GM20431 (cell line): ENCODE measurements around the gene PRLHR.

Experiments
- in situ Hi-C: fragments of 300-500 bp; cut with MseI, MboI; formaldehyde crosslinking; loops from one replicate; pipeline ENCODE4 v1.15.0; 2020; ENCODE audit warnings: low sequenced_read_pairs; ENCODE audit not compliant: unreplicated experiment

PRLHR gene

GRCh38 chr10:118590334-118590733 lies 5.1 kb downstream of the PRLHR start:
- in situ Hi-C loops = no loop called here

DNA sequence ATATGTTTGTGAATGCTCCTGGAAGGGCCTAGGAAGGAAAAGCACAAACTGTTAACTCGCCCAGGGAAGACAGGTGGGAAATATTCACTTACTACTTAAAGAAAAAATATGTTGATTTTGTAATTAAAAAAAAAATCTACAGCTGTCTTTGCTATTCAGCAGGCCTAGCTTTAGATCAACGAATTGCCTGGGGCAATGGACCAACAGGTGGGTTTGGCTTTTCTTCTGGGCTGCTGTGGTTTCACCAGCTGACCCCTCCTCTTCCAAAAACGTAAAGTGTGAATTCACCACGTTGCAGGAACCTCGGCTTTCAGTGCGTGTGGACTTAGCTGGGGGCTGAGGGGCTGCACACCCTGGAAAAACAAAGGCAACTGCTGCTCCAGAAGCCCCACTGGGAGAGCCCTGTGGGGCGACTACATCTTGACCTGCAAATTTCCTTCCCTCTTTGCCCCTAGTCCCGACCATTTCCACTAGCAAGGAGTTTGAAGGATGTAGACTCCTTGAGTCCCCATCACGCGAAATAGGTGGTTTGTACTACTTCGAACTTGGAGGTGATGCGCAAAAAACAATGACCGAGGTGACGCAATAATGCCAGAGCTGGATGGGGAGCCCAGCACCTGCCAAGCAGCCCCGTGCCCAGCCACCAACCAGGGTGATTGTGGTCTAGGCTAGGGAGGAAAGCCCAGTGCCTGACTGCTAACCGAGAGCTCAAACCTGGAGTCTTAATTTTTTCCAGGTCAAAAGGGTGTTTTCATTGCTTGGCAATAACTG lies 7.4 kb downstream of the PRLHR start:
- in situ Hi-C loops = no loop called here

DNA sequence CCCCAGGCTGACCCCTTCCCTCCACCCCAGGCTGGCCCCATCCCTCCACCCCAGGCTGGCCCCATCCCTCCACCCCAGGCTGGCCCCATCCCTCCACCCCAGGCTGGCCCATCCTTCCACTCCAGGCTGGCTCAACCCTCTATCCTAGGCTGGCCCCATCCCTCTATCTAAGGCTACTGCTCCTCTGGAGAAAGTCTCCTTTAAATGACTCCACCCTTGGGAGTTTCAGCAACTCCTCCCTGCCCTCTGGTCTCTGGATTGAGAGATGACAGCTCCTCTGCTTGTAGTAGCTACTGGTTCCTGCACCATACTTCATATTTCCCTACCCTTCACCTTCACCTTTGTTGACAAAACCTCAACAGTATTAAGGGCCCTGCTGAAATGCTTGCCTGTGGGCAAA lies 8.5 kb downstream of the PRLHR start:
- in situ Hi-C loops = no loop called here

- in situ Hi-C loops = no loop called here
Measured at GRCh38 chr10:118585794-118586193, 9.7 kb downstream of the PRLHR start.

- in situ Hi-C loops = no loop called here
Measured at GRCh38 chr10:118585234-118585633, 10.2 kb downstream of the PRLHR start.

DNA sequence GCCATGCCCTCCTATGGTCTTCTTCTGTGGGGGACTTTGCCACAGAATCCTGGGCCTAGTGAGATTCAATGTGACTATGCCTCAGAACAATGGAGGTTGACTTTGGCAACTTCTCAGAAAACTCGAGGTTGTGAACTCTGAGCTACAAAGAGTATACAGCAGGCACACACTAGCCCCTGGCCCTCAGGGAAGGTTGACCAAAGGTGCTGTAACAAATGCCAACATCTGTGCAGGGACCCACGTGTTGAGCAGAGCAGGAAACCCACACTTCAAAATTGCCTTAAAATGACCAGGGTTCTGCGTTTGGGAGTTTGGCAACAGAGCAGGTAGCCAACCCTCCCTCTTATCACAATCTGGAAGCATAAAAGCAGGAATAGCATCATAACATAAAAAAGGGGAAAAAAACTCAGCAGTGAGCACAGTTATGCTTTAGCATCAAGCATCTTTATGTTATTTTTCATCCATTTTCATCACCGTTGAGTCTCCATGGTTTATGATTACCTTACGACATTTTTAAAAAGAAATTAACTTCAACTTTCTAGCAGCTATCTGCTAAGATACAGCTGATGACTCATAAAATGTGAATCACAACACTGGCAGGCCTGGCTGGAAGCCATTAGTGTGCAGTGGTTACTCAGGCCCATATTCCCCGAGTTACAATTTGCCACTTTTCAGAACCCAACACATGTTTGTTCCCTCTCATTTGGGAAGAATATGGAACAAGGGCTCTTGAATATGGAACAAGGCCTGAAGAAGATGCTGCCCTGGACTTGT lies 11.1 kb downstream of the PRLHR start:
- in situ Hi-C loops = no loop called here

DNA sequence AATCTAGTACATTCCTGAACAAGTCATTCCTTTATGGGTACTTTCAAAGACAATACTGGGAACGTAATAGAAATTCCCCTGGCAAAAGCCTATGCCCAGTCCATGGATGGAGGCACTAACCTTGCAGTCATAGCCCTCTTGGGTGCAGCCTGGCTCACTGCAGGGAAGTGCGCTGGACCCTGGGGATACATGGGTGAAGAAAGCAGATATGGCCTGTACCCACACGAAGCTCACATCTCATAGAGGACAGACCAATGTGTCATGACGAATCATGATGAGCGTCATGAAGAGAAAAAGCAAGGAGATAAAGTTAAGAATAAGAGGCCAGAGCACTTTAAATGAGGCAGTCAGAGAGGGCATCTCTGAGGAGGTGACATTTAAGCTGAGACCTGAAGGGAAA lies 11.8 kb downstream of the PRLHR start:
- in situ Hi-C loops = no loop called here

- in situ Hi-C loops = no loop called here
Measured at GRCh38 chr10:118582511-118582910, 12.9 kb downstream of the PRLHR start.

DNA sequence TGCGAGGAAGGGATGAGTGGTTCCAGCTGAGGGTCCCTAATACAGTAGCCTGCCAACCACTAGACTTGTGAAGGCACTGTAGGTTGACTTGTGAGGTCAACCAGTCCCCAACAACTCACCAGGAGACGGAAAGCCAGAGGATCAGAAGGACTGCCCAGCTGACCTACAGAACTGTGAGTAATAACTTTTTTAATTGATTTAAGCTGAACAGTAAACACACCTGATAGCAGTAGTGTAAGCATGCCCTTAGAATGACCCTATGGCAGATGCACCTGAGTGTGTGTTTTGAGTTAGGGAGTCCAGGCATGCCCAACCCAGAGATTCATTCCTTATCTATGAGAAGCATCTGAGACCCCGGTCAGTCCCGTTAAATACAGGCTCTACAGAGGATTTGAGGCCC lies 14.1 kb downstream of the PRLHR start:
- in situ Hi-C loops = no loop called here

DNA sequence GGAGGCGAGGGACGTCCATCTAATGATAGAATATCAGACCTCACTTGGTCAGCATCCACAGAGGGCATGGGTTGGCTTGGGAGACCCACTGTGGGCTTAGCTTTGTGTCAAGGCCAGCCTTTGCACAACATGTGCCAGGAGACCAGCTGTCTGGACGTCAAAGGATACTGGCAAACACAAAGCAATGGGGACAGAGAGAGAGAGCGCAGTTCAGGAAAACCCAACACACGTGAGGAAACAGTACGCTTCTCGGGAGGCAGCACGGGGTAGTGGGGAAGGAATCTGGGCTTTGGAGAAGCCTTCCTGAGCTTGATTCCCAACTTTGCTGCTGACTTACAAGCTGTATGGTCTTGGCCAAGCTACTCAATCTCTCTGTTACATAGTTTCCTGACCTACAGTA lies 14.7 kb downstream of the PRLHR start:
- in situ Hi-C loops = no loop called here

- in situ Hi-C loops = no loop called here
Measured at GRCh38 chr10:118573512-118573911, 21.9 kb downstream of the PRLHR start.

DNA sequence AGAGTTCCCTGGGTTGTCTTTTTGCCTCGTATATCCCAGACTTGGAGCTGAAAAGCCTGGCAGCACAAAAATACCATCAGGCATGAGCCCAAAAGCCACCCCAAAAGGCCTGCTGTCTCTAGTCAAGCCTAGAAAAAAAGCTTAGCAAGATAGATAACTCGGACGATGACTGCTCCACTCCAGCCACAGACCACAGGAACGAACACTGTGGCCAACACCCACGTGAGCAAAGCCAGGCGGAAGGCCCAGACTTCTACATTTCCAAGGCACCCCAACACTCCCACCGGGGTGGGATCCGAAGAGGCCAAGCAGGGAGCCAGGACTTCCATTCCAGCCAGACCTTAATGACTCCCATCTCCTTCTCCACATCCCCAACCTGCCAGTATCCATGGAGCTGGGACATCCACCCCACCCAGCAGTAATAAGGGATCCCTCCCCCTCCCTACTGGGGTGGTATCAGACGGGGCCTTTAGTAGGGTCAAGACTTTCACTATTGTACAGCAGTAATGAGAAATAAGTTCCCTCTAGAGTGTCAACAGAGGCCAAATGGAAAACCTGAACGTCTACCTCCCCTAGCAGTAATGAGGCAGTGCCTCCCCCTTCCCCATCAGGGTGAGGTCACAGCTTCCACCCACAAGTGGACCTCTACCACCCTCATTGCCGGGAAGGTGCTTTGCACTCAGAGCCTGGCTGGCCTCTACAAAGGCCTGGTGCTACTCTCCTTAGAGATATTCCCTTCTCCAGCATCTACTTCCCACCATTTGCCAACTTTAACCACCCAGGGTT lies 23.0 kb downstream of the PRLHR start:
- in situ Hi-C loops = no loop called here

- in situ Hi-C loops = no loop called here
Measured at GRCh38 chr10:118571123-118571522, 24.3 kb downstream of the PRLHR start.

DNA sequence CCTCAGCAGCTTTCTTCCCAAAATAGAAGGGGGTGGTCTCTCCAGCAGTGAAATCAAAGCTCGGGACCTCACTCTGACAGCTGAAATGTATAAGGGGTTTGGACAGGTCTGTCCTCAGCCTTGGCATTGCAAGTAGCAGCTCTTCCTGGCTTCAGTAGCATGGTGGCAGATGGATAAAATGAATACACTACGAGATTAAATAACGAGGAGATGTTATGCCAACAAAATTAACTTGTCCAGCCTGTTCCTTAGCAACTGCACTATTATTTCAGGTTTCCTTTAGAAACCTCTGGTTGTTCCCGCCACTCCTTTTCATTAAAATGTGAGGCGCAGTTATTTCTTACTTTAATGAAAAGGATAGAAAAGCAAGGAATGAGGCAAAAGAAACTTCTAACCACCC lies 24.9 kb downstream of the PRLHR start:
- in situ Hi-C loops = no loop called here

GRCh38 chr10:118569882-118570252 lies 25.6 kb downstream of the PRLHR start:
- in situ Hi-C loops = no loop called here

DNA sequence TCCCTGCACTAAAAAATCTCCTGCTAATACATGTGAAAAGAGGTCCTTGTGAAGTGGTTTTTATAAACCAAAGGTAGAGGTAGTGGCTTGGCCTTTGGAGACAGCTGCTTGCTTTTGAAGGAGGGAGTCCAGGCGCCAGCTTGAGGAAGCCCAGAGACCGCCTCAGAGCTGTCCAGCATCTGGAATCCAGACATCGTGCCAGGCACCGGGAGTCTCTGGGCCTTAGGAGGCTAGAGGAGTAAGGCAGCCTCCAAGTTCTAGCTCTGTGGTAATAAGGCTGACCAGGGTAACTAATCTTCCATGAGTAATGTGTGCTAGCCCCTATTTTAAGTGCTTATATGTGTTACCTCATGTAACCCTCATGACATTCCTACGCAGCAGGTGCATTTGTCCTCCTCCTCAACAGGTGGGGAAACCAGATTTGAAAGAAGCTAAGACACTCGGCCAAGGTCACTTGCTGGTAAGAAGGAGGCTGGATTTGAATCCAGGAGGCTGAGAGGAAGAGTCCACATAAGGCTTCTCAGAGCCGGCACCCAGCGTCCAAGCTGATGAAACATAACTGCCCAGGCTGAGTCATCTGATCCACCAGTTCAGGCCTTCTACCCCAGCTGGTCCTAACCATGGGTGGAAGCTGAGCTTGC lies 26.1 kb downstream of the PRLHR start:
- in situ Hi-C loops = no loop called here

DNA sequence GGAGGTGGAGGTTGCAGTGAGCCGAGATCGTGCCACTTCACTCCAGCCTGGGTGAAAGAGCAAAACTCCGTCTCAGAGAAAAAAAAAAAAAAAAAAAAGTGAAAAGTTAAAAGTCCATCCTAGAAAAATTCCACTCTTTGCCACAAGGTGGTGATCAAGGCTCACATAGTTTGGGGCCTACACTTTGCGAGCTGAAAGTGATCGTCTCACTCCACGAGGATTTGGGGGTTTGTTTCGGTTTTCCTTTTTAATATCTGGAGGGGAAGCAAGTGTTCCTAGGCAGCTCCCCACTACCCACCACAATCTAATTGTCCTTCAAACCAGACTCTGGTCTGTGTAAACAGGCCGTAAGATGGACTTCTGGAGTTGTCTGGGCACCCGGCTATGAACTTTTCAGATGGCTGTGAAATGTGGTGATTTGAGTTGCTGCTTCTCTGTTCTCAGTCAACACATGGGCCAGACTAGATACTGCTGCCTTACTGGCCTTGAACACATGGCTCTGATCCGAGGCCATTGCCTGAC lies 27.1 kb downstream of the PRLHR start:
- in situ Hi-C loops = no loop called here

- in situ Hi-C loops = no loop called here
Measured at GRCh38 chr10:118567701-118568248, 27.7 kb downstream of the PRLHR start.

DNA sequence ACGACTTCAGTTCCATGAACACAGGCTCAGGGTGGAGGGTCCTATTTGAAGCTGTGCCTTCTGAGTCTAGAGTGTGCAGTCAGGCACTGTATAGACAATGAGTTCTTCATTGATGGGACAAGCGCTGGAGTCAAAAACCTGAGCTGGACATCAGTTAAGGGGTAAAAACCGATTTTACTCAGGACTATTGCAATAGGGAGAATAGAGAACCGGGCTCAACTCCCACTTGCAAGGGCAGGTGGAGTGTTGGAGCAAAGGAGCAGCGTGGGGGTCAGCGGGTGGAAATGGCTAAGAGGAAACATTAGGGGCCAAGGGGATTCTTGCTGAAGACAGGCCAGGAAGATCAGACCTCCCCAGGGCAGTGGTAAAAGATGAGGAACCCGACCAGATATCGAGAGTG lies 28.5 kb downstream of the PRLHR start:
- in situ Hi-C loops = no loop called here
